HEK293 (cell line): ENCODE results near the gene COG6.

Source experiments
- CTCF ChIA-PET: fragments of 350-600 bp; formaldehyde crosslinking; extraction: SDS; loops from one replicate; lab custom pipeline; 2021; ENCODE audit warnings: antibody characterized with exemption; lab: Yijun Ruan, JAX
- POLR2A ChIA-PET: fragments of 300-600 bp; formaldehyde crosslinking; extraction: SDS; loops from one replicate; lab custom pipeline; 2020; ENCODE audit warnings: antibody characterized with exemption, inconsistent platforms; lab: Yijun Ruan, JAX
- H3K27ac ChIP-seq: fragments of 200-500 bp; sonication (Bioruptor generic); 2 replicates; pipeline ENCODE4 v1.5.1; 2014; ENCODE audit warnings: low read depth, low read length, control low read depth, inconsistent platforms; ENCODE audit errors: extremely low read depth
- H3K36me3 ChIP-seq, 2 experiments: fragments of 200-500 bp in 1 of 2; sonication (Bioruptor generic) in 1 of 2; 1 replicate in 1 of 2; 2 replicates in 1 of 2; pipeline ENCODE4 v1.5.1; 2014 to 2017; ENCODE audit warnings: inconsistent platforms in 2 of 2, low read length in 2 of 2; ENCODE audit not compliant: control insufficient read depth in 2 of 2, insufficient read depth in 1 of 2
- H3K4me1 ChIP-seq: fragments of 200-500 bp; sonication (Bioruptor generic); 2 replicates; pipeline ENCODE4 v1.5.1; 2014; ENCODE audit warnings: mild to moderate bottlenecking, low read length, inconsistent platforms; ENCODE audit not compliant: control insufficient read depth, insufficient read depth
- H3K4me3 ChIP-seq: 2 replicates; pipeline ENCODE4 v1.5.1; 2011; ENCODE audit warnings: low read depth, mild to moderate bottlenecking, control low read depth, low read length, moderate library complexity
- H3K9me3 ChIP-seq: fragments of 200-500 bp; sonication (Bioruptor generic); 2 replicates; pipeline ENCODE4 v1.5.1; 2014; ENCODE audit warnings: low read depth, low read length, inconsistent platforms; ENCODE audit not compliant: control insufficient read depth, insufficient read depth
- FEZF1 ChIP-seq: fragments of 450-650 bp; formaldehyde crosslinking; IDR thresholded peaks from 2 replicates; pipeline ENCODE4 v1.5.1; 2016; ENCODE audit warnings: missing biosample characterization, missing genetic modification characterization
- GLIS2 ChIP-seq: fragments of 450-650 bp; formaldehyde crosslinking; IDR thresholded peaks from 2 replicates; pipeline ENCODE4 v1.5.1; 2016; ENCODE audit warnings: missing biosample characterization, missing genetic modification characterization
- HOXD13 ChIP-seq: sonication (generic); formaldehyde crosslinking; IDR thresholded peaks from 2 replicates; pipeline ENCODE4 v1.8.0; 2022; ENCODE audit warnings: missing genetic modification reagents, borderline replicate concordance
- KLF10 ChIP-seq: fragments of 450-650 bp; IDR thresholded peaks from 2 replicates; pipeline ENCODE4 v1.5.1; 2018; ENCODE audit warnings: missing biosample characterization, mild to moderate bottlenecking, missing genetic modification characterization
- MYNN ChIP-seq: fragments of 450-650 bp; formaldehyde crosslinking; IDR thresholded peaks from 2 replicates; pipeline ENCODE4 v1.5.1; 2016; ENCODE audit warnings: missing biosample characterization, missing genetic modification characterization, borderline replicate concordance
- SP7 ChIP-seq: fragments of 450-650 bp; formaldehyde crosslinking; IDR thresholded peaks from 2 replicates; pipeline ENCODE4 v1.5.1; 2016; ENCODE audit warnings: missing biosample characterization, missing genetic modification characterization
- ZBTB7A ChIP-seq: fragments of 450-650 bp; formaldehyde crosslinking; IDR thresholded peaks from 2 replicates; pipeline ENCODE4 v1.5.1; 2016; ENCODE audit warnings: low read depth, missing biosample characterization, missing genetic modification characterization
- ZNF155 ChIP-seq: fragments of 450-650 bp; formaldehyde crosslinking; IDR thresholded peaks from 2 replicates; pipeline ENCODE4 v1.5.1; 2016; ENCODE audit warnings: missing biosample characterization, missing genetic modification characterization
- ZNF19 ChIP-seq: fragments of 450-650 bp; formaldehyde crosslinking; IDR thresholded peaks from 2 replicates; pipeline ENCODE4; 2016; ENCODE audit warnings: missing biosample characterization, missing genetic modification characterization, low read depth
- ZNF2 ChIP-seq: fragments of 450-650 bp; formaldehyde crosslinking; IDR thresholded peaks from 2 replicates; pipeline ENCODE4 v1.5.1; 2016; ENCODE audit warnings: missing biosample characterization, missing genetic modification characterization
- ZNF223 ChIP-seq: fragments of 450-650 bp; formaldehyde crosslinking; IDR thresholded peaks from 2 replicates; pipeline ENCODE4 v1.5.1; 2016; ENCODE audit warnings: missing biosample characterization, missing genetic modification characterization
- ZNF239 ChIP-seq: fragments of 450-650 bp; formaldehyde crosslinking; IDR thresholded peaks from 2 replicates; pipeline ENCODE4 v1.5.1; 2016; ENCODE audit warnings: missing biosample characterization, missing genetic modification characterization
- ZNF350 ChIP-seq: fragments of 450-650 bp; formaldehyde crosslinking; IDR thresholded peaks from 2 replicates; pipeline ENCODE4 v1.5.0; 2017; ENCODE audit warnings: missing biosample characterization, mild to moderate bottlenecking, missing genetic modification characterization
- ZNF354C ChIP-seq: fragments of 450-650 bp; formaldehyde crosslinking; IDR thresholded peaks from 2 replicates; pipeline ENCODE4 v1.5.1; 2016; ENCODE audit warnings: missing biosample characterization, missing genetic modification characterization, low read depth, borderline replicate concordance
- ZNF433 ChIP-seq: fragments of 450-650 bp; formaldehyde crosslinking; IDR thresholded peaks from 2 replicates; pipeline ENCODE4 v1.5.1; 2016; ENCODE audit warnings: missing biosample characterization, missing genetic modification characterization, low read depth
- ZNF510 ChIP-seq: fragments of 450-650 bp; formaldehyde crosslinking; IDR thresholded peaks from 2 replicates; pipeline ENCODE4 v1.5.1; 2018; ENCODE audit warnings: mild to moderate bottlenecking, missing genetic modification characterization, missing biosample characterization; ENCODE audit not compliant: insufficient replicate concordance
- ZNF514 ChIP-seq: fragments of 450-650 bp; formaldehyde crosslinking; IDR thresholded peaks from 2 replicates; pipeline ENCODE4 v1.5.1; 2016; ENCODE audit warnings: missing biosample characterization, missing genetic modification characterization
- ZNF600 ChIP-seq: fragments of 450-650 bp; formaldehyde crosslinking; IDR thresholded peaks from 2 replicates; pipeline ENCODE4 v1.5.1; 2016; ENCODE audit warnings: missing biosample characterization, missing genetic modification characterization
- ZNF701 ChIP-seq: fragments of 450-650 bp; formaldehyde crosslinking; IDR thresholded peaks from 2 replicates; pipeline ENCODE4 v1.5.1; 2016; ENCODE audit warnings: missing biosample characterization, missing genetic modification characterization
- ZNF777 ChIP-seq: fragments of 450-650 bp; formaldehyde crosslinking; IDR thresholded peaks from 2 replicates; pipeline ENCODE4 v1.5.1; 2017; ENCODE audit warnings: missing biosample characterization, missing genetic modification characterization, borderline replicate concordance
- TF ChIP-seq, protein P1 (sequence below): fragments of 450-650 bp; formaldehyde crosslinking; IDR thresholded peaks from 2 replicates; pipeline ENCODE4 v1.5.1; 2016; ENCODE audit warnings: missing biosample characterization, missing genetic modification characterization
- TF ChIP-seq, protein P2 (sequence below): fragments of 450-650 bp; formaldehyde crosslinking; IDR thresholded peaks from 2 replicates; pipeline ENCODE4 v1.5.1; 2017; ENCODE audit warnings: missing biosample characterization, missing genetic modification characterization
- TF ChIP-seq, protein P3 (sequence below): IDR thresholded peaks from 2 replicates; pipeline ENCODE4 v1.6.1; 2011; ENCODE audit warnings: mild to moderate bottlenecking, low read depth, low read length, borderline replicate concordance
- TF ChIP-seq, protein P4 (sequence below): fragments of 450-650 bp; formaldehyde crosslinking; IDR thresholded peaks from 2 replicates; pipeline ENCODE4 v1.5.1; 2017; ENCODE audit warnings: missing biosample characterization, mild to moderate bottlenecking, missing genetic modification characterization, moderate library complexity
- TF ChIP-seq, protein P5 (sequence below): fragments of 450-650 bp; formaldehyde crosslinking; IDR thresholded peaks from 2 replicates; pipeline ENCODE4 v1.5.1; 2016; ENCODE audit warnings: missing biosample characterization, missing genetic modification characterization
- TF ChIP-seq, protein P6 (sequence below): fragments of 450-650 bp; formaldehyde crosslinking; IDR thresholded peaks from 2 replicates; pipeline ENCODE4 v1.5.1; 2016; ENCODE audit warnings: missing biosample characterization, missing genetic modification characterization, borderline replicate concordance

The COG6 gene

DNA sequence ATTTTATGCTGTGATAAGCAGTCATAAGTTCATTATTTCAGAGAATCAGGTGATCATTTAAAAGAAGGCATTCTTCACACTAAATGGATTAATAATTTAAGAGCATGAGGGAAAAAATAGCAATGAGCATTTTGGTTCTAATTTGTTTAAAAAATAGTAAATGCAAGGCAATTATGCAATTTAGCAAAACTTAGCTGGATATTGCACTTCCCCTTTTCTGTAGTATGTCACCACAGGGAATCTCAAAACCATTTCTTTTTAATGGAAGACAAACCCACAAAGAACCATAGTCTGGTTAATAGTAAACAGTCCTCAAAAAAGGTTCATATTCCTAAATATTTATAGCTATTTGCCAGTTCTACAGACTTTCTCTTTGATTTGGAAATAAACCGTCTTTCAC lies 30.2 kb downstream of the COG6 start (continued):
- TF ChIP-seq KLF10 (tag by site-specific recombination): no peak
- TF ChIP-seq, all 188 proteins: peak for 0

DNA sequence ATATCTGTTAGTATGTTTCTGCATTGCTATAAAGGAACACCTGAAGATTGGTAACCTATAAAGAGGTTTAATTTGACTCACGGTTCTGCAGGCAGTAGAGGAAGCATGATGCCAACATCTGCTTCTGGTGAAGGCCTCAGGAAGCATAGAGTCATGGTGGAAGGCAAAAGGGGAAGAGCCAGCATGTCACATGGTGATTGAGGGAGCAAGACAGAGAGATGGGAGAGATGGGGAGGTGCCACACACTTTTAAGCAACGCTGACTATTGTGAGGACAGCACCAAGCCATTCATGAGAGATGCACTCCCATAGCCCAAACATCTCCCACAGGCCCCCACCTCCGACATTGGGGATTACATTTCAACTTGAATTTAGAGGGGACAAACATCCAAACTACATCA lies 32.8 kb downstream of the COG6 start:
- TF ChIP-seq, protein P1, sequence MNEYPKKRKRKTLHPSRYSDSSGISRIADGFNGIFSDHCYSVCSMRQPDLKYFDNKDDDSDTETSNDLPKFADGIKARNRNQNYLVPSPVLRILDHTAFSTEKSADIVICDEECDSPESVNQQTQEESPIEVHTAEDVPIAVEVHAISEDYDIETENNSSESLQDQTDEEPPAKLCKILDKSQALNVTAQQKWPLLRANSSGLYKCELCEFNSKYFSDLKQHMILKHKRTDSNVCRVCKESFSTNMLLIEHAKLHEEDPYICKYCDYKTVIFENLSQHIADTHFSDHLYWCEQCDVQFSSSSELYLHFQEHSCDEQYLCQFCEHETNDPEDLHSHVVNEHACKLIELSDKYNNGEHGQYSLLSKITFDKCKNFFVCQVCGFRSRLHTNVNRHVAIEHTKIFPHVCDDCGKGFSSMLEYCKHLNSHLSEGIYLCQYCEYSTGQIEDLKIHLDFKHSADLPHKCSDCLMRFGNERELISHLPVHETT: no peak
- TF ChIP-seq GLIS2: no peak
- TF ChIP-seq ZNF2 (tag by site-specific recombination): no peak
- no peak for TF ChIP-seq ZBTB7A
- no peak for TF ChIP-seq ZNF701 (tag by site-specific recombination)
- TF ChIP-seq ZNF433: no peak
- TF ChIP-seq FEZF1 (tag by site-specific recombination): no peak
- TF ChIP-seq MYNN (tag by site-specific recombination): no peak
- TF ChIP-seq, protein P2, sequence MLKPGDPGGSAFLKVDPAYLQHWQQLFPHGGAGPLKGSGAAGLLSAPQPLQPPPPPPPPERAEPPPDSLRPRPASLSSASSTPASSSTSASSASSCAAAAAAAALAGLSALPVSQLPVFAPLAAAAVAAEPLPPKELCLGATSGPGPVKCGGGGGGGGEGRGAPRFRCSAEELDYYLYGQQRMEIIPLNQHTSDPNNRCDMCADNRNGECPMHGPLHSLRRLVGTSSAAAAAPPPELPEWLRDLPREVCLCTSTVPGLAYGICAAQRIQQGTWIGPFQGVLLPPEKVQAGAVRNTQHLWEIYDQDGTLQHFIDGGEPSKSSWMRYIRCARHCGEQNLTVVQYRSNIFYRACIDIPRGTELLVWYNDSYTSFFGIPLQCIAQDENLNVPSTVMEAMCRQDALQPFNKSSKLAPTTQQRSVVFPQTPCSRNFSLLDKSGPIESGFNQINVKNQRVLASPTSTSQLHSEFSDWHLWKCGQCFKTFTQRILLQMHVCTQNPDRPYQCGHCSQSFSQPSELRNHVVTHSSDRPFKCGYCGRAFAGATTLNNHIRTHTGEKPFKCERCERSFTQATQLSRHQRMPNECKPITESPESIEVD (tag by site-specific recombination): no peak

DNA sequence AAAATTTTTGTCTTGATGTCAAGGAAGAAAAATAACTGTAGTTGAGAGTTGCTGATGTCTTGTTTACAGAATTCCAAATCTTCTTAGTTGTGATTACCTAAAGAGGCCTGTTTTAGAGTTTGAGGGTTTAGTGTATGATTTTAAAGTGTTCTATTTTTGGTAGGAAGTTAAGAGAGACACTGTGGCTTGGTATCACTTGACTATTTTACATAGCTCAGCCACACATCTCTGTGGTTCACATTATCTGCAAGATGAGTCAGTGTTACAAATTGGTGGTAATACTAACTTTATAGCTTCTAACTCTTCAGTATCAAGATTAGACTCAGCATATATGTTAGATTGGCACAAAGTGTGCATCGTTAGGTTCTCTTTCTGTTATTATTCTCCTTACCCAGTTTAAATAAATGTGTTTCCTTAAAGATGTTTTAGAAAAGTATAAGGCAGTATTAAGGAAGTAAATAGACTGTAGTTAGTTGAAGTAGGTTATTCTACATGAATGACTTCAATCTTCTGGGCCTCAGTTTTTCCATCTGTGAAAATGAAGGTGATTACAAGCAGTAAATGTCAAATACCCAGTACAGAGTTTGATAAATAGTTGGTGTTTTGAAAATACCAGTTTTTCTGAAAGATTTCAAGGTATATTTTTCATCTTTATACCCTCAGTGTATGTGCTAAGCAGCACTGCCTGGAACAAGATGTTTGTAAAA lies 33.4 kb downstream of the COG6 start:
- TF ChIP-seq ZNF777 (tag by site-specific recombination) (no peak), HOXD13 (CRISPR knock-in tag) (no peak), ZNF514 (tag by site-specific recombination) (no peak), ZNF510 (tag by site-specific recombination) (no peak), ZNF19 (tag by site-specific recombination) (no peak), ZNF155 (no peak), ZNF223 (tag by site-specific recombination) (no peak), ZNF354C (no peak), ZNF600 (tag by site-specific recombination) (no peak), GLIS2 (no peak), ZNF350 (tag by site-specific recombination) (no peak), ZNF239 (no peak), SP7 (tag by site-specific recombination) (no peak)
- TF ChIP-seq, protein P3, sequence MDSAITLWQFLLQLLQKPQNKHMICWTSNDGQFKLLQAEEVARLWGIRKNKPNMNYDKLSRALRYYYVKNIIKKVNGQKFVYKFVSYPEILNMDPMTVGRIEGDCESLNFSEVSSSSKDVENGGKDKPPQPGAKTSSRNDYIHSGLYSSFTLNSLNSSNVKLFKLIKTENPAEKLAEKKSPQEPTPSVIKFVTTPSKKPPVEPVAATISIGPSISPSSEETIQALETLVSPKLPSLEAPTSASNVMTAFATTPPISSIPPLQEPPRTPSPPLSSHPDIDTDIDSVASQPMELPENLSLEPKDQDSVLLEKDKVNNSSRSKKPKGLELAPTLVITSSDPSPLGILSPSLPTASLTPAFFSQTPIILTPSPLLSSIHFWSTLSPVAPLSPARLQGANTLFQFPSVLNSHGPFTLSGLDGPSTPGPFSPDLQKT: no peak
- TF ChIP-seq, protein P4, sequence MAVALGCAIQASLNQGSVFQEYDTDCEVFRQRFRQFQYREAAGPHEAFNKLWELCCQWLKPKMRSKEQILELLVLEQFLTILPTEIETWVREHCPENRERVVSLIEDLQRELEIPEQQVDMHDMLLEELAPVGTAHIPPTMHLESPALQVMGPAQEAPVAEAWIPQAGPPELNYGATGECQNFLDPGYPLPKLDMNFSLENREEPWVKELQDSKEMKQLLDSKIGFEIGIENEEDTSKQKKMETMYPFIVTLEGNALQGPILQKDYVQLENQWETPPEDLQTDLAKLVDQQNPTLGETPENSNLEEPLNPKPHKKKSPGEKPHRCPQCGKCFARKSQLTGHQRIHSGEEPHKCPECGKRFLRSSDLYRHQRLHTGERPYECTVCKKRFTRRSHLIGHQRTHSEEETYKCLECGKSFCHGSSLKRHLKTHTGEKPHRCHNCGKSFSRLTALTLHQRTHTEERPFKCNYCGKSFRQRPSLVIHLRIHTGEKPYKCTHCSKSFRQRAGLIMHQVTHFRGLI: no peak
- TF ChIP-seq, protein P5, sequence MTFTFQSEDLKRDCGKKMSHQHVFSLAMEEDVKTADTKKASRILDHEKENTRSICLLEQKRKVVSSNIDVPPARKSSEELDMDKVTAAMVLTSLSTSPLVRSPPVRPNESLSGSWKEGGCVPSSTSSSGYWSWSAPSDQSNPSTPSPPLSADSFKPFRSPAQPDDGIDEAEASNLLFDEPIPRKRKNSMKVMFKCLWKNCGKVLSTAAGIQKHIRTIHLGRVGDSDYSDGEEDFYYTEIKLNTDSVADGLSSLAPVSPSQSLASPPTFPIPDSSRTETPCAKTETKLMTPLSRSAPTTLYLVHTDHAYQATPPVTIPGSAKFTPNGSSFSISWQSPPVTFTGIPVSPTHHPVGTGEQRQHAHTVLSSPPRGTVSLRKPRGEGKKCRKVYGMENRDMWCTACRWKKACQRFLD (tag by site-specific recombination): no peak
- TF ChIP-seq, protein P6, sequence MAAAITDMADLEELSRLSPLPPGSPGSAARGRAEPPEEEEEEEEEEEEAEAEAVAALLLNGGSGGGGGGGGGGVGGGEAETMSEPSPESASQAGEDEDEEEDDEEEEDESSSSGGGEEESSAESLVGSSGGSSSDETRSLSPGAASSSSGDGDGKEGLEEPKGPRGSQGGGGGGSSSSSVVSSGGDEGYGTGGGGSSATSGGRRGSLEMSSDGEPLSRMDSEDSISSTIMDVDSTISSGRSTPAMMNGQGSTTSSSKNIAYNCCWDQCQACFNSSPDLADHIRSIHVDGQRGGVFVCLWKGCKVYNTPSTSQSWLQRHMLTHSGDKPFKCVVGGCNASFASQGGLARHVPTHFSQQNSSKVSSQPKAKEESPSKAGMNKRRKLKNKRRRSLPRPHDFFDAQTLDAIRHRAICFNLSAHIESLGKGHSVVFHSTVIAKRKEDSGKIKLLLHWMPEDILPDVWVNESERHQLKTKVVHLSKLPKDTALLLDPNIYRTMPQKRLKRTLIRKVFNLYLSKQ (tag by site-specific recombination): no peak
- Histone ChIP-seq H3K36me3 (peaks cover 0 to 10% of the 10 kb centered on the region in 2 experiments; a peak in 1 of 3 replicates), H3K4me3 (no peak overlapping the region), H3K9me3 (no peaks in the 10 kb centered on the region), H3K4me1 (no peaks in the 10 kb centered on the region), H3K27ac (no peak overlapping the region)
- CTCF ChIA-PET: no interaction called here
- POLR2A ChIA-PET: no interaction called here

More for the DNA sequence above, 32.8 kb downstream of the COG6 start:
- Histone ChIP-seq H3K4me1 (no peaks in the 10 kb centered on the region), H3K36me3 (peaks cover 0 to 10% of the 10 kb centered on the region in 2 experiments; a peak in 1 of 3 replicates), H3K27ac (no peak overlapping the region), H3K4me3 (no peak overlapping the region), H3K9me3 (no peaks in the 10 kb centered on the region)
- ChIA-PET CTCF (no interaction called here), POLR2A (no interaction called here)
